Stimulated activated CD8-positive, alpha-beta memory T cell treated with anti-CD3 and anti-CD28 coated beads, Interleukin-2, amount 100 ng/mL, for 1 hour (primary cell): ENCODE data around the gene FOXK1.

Experiments
- DNase-seq, 2 donors: peaks; one replicate each; pipeline ENCODE4 v3.0.0-alpha.2; 2020; ENCODE audit warnings: low read depth in 2 of 2

Gene FOXK1

DNA sequence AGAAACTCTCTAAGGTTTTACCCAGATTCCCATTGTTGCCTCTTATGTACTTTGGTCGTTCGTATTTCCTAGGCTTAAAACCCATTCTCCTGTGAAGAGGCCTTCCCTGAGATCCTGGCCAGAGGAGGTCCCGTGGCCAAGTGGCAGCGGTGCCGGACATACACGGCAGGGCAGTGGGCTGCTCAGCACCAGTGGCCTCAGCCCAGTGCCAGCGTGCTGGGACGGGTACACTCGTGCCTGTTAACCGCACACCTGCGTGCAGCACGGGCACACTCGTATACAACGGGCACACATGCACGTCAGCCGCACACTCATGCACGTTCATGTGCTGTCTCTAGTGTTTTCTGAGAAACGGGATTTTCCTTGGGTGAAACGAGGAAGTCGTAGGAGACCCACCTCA lies 40.2 kb downstream of the FOXK1 start:
- DNase-seq = no peak

- no peak for DNase-seq
Measured at GRCh38 chr7:4722960-4723630, 41.0 kb downstream of the FOXK1 start.

GRCh38 chr7:4724648-4725013 lies 42.5 kb downstream of the FOXK1 start:
- no peak for DNase-seq

DNA sequence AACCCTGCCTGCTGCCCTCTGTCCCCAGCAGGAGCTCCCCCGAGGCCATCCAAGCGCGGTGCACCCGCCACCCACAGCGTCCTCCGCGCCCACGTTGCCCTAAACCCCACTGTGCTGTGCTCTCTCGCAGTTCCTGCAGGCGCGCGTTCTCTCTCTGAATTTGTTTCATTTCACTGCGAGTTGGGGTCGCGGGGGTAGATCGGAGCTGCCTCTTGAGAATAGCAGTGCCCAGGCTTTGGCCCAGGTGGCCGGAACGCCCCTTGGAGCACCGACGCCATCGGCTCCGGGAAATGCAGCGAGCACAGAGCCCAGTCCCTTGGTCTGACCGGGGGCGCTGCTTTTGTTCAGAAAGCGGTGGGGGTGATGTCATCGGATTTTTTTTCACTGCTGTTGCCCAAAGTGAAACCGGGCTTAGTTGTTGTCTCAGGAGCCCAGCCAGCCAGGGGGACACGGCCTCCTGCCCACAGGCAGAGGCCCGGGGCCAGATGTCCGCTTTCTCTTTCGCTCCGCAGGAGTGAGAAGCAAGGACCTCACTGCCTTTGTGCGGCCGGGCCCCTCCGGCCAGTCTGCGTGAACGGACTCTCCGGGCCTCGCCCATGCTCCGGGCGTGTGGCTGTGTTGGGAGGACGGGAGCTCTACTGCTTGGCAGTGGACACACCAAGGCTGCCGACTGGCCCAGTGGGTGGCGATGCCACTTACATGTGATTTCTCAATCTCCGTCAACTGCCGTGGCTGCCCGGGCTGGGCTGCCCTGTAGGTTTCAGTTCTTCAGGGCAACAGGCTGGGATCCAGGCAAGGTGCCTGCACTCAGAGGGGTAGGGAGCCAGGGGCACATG lies 43.1 kb downstream of the FOXK1 start:
- no peak for DNase-seq

DNA sequence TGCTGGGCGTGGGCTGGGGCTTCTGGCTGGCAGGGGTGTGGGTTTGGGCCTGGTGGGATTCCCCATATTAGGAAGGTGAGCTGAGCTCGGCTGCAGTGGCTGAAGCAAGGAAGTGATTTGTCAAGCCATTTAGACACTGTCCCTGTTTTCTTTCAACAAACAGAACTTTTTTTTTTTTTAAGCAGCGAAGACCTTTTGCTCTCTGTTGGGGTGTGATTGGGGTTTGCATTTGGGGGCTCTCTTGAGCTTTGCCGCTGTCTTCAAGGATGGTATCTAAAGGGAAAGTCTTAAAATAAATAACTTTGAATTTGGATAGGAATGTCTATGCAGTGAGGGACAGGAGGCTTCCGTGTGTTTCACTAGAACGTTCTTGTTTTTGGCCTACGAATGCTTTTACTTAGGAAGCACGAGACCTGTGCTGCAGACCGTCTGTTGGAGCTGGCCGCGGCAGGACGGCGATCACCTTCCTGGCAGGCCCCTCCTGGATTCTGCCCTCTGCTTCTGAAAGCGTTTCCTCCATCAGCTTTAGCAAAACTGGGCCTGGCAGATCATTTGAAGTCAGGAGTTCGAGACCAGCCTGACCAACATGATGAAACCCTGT lies 43.9 kb downstream of the FOXK1 start:
- DNase-seq = no peak

- DNase-seq = no peak
Measured at GRCh38 chr7:4726566-4726965, 44.5 kb downstream of the FOXK1 start.

- no peak for DNase-seq
Measured at GRCh38 chr7:4727914-4728705, 46.0 kb downstream of the FOXK1 start.

GRCh38 chr7:4729266-4729665 lies 47.2 kb downstream of the FOXK1 start:
- DNase-seq = no peak

- DNase-seq = no peak
Measured at GRCh38 chr7:4730276-4730675, 48.2 kb downstream of the FOXK1 start.

GRCh38 chr7:4730971-4731370 lies 48.9 kb downstream of the FOXK1 start:
- no peak for DNase-seq

- DNase-seq = no peak
Measured at GRCh38 chr7:4731803-4732202, 49.7 kb downstream of the FOXK1 start.

DNA sequence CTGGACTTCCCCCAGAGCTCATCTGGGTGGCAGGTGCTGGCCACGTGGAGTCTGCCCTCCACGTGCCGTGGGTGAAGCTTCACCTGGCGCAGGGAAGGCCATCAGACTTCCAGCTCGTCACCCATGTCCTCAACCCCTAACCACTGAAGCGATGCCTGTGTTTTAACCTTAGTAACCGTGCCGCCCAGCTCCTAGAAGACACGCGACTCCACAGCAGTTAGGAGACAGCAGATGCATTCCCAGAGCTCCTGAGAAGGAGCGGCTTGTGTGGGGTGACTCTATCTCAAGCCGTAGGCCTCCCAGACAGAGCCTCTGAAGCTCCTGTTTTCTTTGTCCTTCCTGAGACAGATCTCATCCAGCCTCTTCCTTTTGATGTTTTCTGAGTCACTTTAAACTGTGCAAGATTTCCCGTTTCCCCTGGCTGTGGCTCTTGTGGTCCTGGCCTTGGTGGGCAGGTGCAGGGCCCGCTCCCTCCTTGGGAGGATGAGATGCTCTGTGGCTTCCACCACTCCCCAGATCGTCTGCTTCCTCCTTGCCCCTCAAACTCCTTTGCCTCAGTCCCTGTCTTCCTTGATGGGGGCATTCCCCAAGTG lies 51.9 kb downstream of the FOXK1 start:
- DNase-seq = no peak

DNA sequence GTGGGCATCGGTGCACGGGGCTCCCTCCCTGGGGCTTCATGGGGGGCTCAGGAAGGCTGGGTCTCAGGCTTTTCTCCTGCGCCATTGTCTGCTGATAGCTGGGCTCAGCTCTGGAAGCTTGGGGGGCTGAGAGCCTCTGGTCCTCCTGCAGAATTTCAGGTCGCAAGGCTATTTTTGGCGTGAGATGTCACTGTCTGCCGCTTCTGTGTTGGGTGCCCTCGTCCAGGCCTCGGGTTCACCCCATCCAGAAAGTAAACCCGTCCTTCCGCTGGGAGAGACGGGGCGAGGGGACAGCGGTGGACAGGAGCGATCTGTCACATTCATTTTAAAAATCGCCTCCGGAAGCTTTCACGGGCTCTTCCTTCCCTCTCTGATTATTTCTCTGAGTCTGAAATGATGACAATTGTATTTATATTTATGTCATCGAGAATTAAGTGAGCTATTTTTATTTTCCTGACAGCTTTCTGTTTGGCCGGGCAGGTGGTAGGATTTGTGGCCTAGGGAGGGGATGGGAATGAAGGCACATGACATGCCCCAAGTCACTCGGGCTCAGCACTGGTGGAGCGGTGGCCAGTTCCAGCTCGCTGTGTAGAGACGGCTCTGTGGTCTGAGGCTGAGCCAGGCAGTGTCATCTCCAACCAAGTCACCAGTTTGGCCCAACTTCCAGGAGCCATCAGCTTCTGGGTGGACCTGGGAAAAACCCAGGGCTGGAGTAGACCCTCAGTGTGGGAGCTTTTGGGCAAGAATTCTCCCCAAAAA lies 52.7 kb downstream of the FOXK1 start:
- DNase-seq = no peak

DNA sequence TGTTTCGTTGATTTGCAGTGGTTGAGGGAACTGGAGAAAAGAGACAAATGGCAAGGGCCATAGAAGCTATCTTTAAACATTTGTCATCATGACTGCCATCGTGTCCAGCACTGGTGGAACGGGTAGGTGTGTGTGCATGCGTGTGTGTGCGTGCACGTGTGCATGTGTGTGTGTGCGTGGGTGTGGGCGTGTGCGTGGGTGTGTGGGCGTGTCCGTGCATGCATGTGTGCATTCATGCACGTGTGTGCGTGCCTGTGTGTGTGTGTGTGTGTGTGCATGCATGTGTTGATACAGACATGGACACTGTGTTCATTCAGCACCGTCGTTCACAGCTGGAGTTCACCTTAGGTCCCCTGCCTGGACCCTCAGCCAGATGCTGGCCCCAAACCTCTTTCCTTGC lies 55.2 kb downstream of the FOXK1 start:
- DNase-seq = no peak

- DNase-seq = no peak
Measured at GRCh38 chr7:4738711-4739527, 56.8 kb downstream of the FOXK1 start.

GRCh38 chr7:4739528-4739992 lies 57.5 kb downstream of the FOXK1 start:
- DNase-seq = no peak

DNA sequence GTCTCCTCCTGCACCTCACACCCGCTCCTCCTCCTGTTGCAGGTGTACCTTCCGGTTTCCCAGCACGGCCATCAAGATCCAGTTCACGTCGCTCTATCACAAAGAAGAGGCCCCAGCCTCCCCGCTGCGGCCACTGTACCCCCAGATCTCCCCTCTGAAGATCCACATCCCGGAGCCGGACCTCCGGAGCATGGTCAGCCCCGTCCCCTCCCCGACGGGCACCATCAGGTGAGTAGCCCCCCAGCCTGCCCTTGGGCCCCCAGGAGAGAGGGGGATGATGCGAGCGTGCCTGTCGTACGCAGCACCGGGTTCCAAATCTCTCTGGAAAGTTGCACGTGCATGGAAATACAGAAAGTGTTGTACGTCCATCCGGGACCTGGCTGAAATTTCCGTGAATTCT lies 58.7 kb downstream of the FOXK1 start:
- DNase-seq = no peak

DNA sequence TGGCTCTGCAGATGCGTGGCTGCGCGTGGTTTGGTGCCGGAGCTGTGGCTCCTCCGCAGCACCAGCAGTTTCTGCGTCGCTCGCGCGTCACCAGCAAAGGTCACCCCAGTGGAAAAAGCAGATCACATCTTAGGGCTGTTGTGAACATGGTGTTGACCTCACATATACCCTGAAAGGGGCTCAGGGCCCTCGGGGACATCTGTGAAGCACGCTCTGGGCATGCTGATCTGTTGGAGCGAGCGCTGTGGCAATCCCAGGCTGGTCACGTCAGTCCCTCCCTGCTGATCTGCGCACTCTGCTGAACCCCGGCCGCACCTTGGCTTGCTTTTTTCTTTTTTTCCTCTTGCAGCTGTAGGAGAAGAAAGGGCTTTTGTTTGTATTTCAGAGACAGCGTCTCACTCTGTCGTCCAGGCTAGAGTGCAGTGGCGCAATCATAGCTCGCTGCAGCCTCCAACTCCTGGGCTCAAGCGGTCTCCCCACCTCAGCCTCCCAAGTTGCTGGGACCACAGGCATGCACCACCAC lies 60.0 kb downstream of the FOXK1 start:
- DNase-seq = no peak

GRCh38 chr7:4742852-4743251 lies 60.8 kb downstream of the FOXK1 start:
- DNase-seq = no peak
